ENCODE measurements around the gene ADAMTS2.

Gene ADAMTS2

DNA sequence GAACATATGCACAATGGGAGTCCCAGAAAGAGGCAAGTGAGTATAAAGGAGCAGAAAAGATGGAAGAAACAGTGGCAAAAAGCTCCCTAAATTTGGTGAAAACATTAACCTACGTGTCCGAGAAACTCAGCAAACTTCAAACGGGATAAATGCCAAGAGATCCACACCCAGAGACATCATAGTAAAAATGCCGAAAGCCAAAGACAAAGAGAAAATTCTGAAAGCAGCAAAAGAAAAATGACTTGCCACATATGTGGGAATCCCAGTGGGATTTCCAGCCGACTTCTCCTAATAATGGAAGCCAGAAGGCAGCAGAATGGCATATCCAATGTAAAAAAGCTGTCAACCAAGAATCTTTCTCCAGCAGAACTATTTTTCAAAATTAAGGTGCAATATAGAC lies 101.2 kb downstream of the ADAMTS2 start:
- DNase-seq, result no peak

DNA sequence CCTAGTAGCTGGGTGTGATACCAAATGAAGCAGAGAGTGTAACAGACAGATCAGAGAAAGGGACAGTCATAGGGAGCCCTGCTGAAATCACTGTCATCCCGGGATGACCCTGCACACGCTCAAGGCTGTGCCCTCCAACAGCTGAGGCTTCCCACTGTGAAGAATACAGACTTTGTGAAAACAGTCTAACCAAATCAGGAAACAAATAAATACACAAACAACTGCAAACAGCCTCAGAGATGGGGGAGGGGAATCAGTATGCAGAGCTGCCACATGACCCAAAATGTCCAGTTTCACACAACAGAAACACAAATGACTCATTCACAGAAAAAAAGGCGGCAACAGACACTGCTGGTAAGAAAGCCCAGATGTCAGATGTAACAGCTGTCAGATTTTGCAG lies 101.9 kb downstream of the ADAMTS2 start:
- no peak for DNase-seq

DNA sequence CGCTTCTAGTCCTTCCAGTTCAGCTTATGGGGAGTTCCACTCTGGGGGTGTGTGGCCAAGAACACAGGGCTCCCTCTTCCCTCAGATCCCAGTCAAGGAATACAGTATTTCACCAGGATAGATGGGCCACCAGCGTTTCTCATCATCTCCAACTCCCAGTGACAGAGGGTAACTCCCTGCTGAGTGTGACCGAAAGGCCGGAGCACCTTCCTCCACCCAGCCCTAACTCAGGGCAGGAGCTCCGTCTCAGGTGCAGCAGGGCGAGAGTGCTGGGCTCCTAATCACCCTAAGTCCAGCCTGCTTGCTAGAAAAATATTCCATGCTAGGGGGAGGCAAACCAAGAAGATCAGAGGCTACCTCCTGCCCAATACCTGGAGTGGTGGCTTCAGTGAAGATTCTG lies 102.6 kb downstream of the ADAMTS2 start:
- DNase-seq, result no peak

DNA sequence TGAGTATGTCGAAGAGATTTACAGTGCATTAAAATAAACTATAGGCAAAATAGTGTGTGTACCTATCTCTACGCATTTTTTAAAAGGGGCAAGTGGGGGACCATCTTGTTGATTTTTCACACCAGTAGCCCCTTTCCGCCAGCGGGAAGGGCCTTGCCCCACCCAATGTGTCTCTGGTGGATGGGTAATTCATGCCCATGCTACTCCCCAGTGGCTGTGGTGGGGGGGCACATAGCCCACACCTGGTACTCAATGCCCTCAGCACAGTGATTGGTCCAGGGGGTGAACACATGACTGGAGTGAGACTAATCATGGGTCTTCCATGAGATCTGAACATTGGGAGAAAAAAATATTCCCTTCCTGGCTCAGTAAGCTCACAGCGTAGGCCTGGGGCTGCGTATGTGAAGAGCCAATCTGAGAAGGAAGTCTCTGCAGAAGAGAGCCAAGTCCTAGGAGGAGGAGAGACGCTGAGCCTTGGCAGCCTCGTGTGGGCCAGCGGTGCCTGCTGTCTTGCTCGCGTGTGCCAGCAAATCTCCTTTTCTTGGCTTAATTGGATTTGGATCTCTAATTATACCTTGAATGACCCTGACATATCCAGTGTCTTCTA lies 103.4 kb downstream of the ADAMTS2 start:
- no peak for DNase-seq

DNA sequence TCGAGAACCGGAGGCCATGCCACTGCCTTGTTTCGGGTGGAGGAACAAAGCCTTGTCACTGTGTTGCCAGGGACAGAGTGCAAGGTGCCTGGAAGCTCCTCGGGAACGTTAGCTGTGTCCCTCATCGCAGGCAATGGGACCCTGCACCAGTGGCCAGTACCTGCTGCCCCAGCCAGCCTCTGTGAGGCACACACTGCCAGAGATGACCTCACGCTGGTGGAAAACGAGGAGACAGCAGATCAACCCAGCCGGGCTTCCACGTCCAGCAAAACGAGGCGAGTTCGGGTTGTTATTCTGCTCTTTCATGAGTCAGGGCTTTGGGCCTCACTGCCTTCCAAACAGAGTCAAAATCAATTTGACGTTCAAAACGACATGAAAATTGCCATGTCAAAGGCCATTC lies 104.1 kb downstream of the ADAMTS2 start:
- DNase-seq, result no peak

DNA sequence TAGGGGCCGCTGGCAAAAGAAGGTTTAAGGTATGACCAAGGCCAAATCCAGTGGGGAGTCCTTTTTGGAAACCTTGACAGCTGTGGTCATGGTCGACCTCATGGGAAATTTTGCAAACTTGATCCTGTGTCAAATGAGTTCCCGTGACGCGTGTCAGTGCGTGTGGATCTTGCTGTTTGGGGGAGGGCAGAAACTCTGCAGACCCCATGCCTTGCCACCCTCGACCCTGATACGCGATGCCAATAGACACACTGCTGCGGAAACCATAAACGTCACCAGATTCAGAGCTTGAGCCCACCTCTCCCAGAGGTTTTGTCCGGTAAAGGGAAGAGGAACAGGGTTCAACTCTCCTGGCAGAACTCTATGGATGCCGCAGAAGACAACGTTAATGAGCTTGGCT lies 104.7 kb downstream of the ADAMTS2 start:
- no peak for DNase-seq

DNA sequence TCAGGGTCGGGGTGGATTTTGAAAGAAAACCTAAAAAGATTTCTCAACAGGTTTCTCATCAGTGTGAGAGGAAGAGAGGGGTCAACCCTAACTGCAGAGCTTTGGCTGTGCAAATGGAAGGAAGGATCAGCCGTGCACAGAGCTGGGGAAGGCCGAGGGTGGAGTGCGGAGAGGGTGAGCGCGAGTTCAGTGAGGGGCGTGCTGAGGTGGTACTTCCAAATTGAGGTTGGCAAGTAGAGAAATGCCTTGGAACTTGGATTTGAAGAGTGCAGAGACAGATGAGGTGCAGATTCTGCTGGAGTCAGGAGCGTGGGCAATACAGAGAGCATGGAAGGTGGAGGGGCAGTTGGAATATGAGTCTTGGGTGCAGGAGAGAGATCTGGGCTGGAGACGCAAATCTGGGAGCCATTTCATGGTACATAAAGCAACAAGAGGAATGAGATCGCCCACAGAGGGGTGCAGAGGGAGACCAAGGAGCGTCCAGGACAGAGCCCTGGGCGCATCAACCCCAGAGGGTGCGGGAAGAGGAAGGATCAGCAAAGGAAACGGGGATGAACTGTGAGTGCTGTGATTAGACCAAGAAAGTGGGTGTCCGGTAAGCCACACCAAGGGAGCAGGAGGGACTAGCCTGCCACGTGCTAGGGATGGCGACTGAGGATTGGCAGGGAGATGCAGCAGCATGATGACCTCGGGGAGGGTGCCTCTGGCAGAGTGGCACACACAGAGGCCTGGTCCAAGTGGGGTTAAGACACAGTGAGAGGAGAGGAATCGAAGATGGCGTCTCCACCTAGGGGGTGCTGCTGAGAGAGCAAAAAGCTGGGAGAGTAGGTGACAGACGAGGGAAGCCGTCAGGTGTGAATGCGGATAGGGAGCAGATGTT lies 105.8 kb downstream of the ADAMTS2 start:
- no peak for DNase-seq

DNA sequence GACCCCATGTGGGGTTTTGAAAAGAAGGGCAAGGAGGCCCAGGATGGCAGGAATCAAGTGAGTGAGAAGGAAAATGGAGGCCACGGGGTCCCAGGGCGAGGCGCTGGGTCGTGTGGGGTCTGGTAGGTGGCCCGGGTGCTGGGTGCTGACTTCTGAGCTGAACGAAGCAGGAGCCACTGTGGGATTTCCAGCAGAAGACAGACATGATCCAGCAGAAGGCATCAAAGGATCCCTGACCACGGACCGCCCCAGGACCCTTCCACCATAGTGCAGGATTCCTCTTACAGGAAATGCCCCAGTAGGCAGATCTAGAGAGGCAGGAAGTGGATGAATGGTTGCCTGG lies 106.7 kb downstream of the ADAMTS2 start:
- no peak for DNase-seq

DNA sequence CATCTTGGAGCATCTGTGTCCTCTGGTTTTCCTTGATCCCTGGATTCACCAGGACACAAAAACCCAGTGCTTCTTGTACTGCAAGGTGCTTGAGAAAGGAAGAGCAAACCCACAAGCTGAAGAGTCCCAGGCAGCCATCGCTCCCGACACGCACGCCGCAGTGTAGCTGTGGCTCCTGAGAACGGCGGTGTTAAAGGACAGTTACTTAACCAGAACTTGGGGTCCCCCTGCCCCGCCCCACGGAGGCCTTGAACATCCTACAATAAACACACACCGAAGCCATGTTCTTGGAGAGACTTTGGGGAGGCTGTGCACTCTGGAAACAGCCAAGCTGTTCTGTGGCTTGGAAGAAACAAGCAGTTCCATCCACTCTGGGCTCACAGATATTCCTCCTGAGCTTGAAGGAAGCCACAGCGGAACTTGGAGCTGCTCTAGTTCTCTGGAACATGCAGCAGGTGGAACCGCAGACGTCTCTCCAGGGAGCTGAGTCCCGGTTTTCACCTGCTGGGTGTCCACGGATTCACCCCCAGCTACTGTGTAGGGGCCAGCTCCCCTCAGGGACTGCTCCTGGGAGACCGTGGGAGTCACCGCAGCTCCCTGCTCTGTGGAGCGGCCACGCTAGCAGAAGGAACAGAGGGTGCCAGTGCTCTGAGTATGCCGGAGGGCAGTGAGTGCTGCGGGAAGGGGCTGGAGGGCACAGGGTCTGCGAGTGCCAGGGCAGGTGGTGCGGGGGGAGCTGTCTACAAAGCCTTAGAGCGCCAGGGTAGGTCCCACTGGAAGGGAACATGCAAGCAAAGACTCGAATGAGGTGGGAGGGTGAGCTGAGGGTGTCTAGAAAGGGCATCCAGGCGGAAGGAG lies 107.3 kb downstream of the ADAMTS2 start:
- no peak for DNase-seq

DNA sequence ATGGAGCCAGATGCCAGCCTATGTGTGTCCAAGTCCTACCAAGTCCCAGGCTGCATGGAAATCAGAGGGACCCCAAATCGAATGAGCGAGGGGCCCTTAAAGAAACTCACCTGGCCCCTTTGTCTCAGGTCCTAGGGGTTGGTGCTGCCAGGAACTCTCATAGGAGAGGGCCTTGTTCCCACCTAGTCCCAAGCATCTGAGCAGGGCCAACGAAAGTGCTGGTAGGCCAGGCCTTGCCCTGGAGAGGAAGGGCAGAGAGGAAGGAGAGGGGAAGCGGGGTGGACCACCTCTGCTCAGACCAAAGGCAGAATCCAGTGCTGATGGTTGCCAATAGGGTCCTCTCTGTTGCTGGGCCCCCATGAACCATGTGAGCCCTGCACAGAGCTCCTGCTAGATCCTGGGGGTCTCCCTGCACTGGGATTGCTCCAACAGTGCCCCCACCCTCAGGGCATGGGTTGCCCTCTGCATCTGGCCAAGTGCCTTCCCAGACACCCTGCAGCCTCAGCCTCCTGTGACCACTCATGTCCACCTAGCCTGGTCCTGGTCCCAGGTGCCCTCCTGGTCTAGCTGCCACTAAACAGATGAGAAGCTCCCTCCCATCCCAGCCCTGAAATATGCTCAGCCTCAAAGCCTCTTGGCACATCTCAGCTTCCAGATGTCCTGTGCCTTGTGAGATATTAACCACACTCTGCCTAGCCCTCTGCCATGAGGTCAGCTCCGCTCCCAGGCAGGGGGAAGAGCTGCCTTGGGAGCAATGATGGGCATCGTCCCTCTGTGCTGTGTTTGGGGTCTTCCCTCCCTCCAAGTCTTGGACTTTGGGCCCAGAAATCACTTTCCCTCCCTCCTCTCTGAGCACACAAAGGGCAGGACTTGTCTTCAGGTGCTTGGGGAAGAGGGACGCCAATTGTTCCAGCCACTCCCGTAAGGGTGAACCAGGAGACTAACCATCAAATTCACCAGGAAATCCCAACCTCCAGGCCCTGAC lies 109.6 kb downstream of the ADAMTS2 start:
- DNase-seq, result no peak

DNA sequence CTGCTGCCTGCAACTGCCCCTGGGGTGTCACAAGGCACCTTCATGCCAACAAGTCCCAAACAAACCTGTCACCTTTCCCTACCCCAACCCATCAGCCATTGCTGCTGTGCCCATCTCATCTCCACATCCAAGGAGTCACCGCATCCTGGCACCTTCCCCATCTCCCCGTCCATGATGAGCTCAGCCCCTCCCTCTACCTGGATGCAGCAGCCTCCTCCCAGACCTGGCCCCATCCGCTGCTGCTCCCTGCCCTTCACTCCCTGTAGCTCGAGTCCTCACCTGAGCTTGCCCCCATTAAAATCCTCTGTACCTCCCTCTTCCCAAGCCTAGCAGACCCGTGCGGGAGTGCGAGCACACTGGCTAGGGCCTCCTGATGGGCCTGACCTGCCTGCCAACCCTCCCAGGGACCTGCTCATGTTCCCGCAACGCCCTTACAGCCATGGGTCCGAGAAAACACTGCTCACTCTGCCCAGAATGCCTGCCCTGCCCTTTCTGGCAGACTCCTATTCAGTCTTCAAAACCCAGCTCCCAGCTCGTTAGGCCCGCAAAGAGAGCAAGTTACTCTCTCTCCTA lies 110.6 kb downstream of the ADAMTS2 start:
- DNase-seq, result no peak

DNA sequence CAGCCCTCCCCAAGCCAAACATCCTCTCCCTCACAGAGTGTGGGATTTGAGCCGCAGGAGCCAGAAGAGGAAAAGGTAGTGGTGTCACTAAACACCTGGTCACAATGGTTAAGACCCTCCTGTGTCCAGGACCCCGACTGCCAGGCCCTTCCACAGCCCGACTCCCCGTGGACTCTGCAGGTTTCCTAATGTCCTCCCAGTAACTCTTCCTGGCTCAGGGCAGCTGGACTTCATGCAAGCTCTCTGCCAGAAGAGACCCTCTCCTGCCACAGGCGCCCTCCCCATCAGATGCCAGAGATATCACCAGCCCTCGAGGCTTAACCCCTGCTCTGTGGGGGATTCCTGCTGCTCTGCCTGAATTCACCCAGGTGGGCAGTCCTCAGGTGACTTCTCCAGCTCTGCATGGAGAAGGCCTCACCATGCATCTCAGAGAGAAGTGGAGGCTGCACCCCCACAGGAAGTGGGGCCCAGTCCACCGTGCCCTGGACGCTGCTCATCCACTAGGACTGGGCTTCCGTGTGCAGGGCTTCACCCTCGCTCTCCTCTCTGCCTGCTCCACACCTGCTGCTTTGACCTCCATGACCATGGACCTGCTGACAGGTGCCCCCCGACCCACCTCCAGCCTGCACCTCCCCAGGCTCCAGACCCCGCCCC lies 111.2 kb downstream of the ADAMTS2 start:
- DNase-seq, result no peak

DNA sequence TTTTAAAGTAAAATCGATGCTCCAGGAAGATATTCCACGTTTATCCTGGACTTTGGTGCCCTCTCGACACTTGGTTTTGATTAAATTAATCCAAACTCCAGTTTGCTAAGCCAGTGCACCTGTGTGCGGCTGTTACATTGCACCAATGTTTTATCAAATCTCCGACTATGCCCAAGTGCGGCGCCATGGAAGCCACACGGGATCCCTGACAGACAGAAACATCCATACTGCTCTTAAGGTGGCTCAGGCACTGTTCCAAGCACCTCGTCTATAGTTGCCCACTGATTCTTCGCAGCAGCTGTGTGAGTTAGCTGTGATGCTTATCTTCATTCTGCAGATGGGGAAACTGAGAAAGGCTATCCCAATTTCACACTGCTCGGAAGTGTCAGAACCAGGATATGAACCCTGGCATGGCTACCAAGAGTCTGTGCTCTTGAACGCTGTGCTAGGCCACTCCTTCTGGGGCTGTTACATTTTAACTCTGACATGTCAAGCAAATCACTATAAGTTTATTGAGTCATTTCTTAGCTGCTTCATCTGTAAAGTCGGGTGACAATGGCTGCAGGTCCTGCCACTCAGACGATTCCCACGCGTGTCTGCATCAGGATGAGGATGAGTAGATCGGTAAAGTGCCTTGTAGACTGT lies 113.0 kb downstream of the ADAMTS2 start:
- no peak for DNase-seq

DNA sequence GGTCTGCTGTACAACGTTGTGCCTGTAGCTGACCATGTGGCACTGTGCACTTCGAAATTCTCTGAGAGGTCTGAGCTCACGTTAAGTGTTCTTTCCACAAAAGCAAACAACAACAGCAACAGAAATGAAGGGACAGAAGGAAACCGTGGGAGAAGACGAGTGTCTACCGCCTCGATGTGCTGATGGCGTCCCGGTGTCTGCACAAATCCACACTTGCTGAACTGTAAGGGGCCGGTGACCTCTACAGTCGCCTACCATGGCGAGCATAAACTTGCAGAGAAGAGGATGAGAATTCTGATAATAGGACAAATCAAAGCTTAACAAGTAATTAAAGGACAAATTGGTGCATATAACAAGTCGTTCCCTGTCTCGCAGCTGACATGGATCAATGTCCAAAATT lies 114.0 kb downstream of the ADAMTS2 start:
- no peak for DNase-seq

DNA sequence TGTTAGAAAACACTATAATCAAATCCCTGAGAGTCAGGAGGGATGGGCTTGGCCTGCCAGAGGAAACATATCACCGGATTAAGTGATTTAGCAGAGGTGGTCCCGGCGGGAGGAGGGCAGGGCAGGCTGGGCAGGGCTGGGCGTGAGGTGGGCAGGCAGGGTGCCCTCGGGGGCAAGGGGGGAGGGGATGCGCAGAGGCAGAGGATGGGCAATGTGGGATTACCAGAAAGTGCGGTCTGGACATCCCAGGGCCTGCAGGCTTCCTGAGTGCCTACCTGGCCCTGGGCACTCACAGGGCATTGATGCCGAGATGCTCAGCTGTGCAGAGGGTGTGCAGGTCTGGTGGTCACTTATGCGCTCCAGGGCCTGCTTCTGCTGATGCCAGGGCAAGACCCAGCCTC lies 115.2 kb downstream of the ADAMTS2 start:
- no peak for DNase-seq

DNA sequence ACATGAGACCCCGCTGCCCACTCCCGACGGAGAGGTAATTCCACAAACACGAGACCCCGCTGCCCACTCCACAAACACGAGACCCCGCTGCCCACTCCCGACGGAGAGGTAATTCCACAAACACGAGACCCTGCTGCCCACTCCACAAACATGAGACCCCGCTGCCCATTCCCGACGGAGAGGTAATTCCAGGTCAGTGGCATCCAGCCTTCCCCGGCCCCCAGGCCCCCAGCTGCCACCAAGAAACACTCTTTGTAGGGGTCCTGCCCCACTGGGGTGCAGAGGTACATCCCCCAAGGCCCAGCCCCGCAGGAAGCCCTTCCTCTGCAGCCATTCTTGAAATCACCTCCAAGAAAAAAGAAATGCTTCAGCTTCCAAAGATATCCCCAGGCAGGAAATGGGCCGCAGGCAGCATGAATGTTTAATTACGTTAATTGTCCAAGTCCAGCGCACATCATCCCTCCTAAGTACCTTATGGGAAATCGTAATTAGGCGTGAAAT lies 115.9 kb downstream of the ADAMTS2 start:
- DNase-seq, result no peak

DNA sequence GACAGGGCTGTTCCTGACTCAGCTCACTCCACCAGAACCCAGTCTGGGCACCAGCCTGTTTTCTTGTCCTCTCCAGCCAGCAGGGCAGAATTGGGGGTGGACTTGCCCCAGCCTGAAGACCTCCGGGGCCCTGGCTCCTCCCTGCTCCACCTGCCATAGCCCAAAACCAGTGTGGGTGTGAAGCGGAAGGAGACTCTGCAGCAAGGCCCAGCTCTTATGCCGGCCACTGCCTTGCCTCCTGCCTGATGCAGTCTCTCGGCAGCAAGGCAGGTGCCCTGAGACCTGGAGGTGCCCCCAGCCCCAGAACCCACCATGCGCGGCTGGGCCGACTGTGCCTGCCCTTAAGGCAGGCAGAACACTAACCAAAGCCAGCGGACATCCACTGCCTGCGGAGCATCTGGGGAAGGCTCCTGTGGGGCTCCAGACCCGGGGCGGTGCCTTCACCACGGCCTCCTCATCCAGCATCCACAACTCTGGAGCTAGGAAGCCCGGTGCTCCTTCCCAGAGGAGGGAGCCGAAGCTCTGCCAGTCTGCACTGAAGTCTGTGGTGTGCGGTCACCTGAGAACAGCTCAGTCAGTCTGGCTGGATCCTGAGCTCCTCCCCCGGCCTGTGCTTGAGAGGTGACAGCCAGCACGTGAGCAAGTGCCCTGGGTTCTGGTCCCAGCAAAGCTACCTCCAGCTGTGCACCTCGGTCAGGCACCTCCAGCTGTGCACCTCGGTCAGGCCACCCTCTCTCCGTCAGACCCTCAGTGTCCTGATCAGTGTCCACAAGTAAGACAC lies 116.7 kb downstream of the ADAMTS2 start:
- no peak for DNase-seq

DNA sequence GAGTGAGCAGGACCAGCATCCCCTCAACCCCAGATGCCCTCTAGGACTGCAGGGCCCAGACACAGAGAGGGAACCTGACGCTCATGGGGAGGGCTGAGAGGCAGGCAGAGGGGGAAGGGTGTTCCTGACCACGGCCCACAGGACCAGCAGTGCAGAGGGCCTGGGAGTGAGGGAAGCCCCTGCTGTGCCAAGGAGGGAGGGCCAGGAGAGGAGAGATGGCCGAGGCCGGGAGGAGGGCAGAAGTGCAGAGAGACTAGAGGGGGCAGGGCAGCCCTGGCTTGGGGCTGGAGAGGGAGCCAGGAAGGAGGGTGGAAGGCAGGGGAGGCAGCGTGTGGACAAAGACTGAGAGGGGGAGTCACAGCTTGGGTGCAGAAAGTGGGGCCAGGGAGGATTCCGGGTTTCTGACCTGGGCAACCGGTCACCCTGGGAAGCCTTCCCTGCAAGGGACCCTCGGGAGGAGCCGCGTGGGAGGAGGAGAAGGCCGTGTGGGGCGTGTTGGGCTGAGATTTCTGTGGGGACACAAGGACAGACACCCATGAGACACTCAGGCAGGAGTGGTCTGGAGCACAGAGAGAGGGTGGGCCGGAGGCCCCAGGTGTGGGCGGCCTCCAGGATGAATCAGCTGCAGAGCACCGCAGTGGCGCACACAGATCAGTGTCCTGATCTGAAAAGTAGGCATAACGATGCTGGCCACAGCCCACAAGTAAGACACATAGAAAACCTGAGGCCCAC lies 117.5 kb downstream of the ADAMTS2 start:
- no peak for DNase-seq

DNA sequence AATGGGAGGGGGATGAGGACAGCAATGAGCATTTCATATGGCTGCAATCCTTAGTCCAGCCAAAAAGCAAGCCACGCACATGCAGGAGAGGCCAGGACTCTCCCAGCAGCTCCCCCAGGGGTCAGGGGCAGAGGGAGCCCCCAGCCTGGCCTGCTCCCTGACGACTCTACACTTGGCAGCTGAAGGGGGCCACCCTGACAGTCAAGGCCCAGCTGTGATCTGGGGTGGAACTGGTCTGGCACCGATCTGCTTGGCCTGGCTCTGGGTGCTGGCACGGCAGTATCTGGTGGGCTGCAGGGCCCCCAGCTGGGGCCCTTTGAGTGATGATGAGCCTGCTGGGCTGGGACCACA lies 118.1 kb downstream of the ADAMTS2 start:
- no peak for DNase-seq
